ENCODE data around the gene NPDC1.
A peak's percentile ranks its signal among the peaks of the same experiment; 100 is the strongest.
"Not testable (repeated sequence)": the region's sequence is repeated elsewhere in the genome, so short reads cannot be mapped to it uniquely, and the experiment has no call there.

The NPDC1 gene

DNA sequence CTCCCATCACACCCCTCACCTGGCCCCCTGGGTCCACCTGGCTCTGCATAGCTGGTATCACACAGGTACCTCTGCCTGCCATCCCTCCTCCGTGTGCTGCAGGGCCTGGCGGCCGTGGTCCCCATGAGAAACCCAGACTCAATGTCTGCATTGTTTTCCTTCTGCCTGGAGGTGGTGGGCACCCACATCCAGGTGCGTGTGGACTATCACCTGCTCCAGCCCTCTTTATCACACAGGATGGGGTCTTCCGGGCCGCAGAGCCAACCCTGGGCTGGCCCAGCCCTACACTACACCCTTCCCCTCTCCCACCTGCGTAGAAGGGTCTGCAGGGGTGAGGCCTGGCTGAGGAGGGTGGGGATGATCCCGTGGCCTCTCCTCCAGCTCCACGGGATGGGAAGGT lies 7.1 kb downstream of the NPDC1 start:
- no peak for DNase-seq

DNA sequence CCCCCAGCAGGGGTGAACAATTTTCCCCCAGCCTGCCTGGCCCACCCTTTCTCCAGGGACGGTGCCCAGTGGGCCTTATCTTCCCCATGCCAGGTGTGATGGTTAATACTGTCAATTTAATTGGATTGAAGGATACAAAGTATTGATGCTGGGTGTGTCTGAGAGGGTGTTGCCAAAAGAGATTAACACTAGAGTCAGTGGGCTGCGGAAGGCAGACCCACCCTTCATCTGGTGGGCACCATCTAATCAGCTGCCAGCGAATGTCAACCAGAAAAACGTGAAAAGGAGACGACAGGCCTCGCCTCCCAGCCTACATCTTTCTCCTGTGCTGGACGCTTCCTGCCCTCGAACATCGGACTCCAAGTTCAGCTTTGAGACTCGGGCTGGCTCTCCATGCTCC lies 8.5 kb downstream of the NPDC1 start:
- no peak for DNase-seq

DNA sequence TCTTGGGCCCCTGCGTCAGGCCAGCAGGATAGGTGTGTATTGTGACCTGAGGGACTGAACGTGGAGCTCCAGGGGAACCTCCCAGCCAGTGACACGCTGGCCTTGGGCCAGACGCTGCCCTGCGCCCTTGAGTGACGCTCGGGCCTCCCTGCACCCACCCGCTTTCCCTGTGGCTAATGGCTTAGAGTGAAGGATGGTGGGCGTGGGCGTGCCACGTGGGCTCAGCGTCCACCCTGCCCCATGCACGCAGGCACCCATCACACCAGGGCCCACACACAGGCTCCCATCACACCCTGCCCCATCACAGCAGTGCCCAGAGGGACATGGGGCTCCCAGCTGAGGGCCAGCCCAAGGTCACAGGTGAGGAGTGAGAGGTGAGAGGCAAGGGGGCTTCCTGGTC lies 8.9 kb downstream of the NPDC1 start:
- no peak for DNase-seq

DNA sequence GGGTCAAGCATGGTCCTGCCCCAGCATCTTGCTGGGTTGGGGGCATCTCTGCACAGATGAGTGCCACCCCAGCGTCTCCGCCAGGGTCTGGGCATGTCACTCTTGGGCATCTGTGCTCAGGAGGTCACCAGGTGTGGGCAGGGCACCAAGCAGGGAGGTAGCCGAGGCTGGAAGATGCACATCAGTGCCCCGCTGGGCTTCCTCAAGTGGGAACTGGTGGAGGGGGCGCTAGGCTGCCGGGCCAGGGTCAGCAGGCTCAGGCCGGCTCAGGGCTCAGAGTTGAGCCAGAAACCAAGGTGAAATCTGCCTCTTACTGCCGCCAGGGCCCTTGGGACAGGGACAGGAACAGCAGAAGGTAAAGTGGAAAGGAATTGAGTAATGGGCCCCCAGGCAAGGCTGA lies 10.0 kb downstream of the NPDC1 start:
- DNase-seq = no peak

DNA sequence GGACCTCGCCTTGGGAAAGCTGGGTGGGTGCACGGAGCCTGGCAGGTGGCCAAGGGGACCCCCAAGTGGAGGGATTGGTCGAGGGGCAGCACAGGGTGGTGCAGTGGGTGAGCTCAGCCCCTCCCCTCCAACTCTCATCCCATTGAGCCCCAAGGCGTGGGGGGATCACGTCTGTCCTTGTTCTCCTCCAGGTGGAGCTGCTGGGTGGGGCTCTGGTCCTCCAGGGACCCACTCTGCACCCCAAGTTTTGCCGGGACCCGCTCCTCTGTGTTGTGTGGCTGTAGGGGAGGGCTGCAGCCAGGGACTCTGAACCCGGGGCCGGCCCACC lies 10.5 kb downstream of the NPDC1 start:
- DNase-seq = no peak

DNA sequence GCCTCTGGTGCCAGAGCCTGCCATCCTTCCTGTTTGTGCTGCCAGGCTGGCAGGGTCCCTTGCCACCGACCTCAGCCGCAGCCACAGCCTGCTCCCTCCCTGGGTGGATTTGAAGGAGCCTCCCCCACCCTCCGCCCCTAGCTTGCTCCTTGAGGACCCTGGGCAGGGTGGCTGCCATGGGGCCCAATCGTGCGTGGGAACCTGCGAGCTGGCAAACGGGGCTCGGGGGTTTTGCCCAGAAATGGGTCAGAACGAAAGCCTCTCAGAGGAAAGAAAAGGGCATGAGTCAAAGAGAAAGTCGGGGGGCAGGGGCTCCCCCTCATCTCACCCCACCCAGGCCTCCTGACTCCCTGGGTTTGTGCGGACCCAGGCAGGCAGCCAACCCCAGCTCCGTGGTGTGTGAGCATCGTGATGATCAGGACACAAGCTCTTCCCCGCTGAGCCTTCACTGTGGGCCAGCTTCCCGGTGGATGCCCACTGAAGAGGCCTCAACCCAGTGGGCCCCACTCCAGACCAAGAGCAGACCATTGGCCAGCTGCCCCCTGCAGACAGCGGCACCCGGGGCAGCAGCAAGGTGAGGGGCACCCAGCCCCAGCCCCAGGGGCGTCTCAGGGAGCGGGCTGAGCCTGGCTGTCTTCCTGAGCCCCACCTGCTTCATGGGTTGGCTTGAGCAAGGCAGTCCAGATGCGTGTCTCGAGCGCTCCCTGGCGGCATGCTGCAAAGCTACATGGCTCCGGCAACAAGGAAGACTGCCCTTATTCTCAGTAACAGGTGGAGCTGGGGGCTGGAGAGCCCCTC lies 11.1 kb downstream of the NPDC1 start:
- DNase-seq = peak; percentile 19

DNA sequence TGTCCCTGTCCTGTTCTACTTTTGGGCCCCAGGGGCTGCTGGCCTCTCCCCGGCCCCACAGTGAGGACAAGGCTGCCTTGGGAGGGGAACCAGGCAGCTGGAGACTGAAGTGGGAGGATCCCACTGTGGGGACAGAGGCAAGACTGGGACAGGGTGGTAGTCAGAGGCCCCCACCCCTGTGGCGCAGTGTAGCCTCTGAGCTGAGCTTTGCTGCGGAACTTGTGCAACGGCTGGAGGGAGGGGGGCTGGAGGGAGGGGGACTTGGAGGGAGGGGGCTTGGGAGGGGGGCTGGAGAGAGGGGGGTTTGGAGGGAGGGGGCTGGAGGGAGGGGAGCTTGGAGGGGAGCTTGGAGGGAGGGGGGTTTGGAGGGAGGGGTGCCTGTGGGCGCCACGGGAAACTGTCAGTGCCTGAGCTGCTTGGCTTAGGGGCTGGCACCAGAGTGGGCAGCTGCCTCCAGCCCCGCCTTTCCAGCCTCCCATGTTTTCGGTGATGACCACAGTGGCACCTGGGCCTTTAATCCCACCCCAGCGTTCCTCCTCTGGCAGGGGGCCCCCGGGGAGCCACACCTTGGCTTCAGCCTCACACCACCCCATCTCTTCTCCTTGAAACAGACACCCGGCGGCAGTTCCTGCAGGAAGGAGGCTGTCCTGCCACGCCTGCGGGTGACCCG lies 11.8 kb downstream of the NPDC1 start:
- DNase-seq = no peak

DNA sequence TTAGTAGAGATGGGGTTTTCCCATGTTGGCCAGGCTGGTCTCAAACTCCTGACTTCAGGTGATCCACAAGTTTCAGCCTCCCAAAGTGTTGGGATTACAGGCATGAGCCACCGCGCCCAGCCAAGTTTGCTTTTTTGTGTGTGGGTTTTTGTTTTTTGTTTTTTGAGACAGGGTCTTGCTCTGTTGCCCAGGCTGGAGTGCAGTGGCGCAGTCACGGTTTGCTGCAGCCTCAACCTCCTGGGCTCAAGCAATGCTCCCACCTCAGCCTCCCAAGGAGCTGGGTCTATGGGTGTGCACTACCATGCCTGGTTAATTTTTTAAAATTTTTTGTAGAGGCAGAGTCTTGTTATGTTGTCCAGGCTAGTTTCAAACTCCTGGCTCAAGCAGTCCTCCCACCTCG lies 12.5 kb downstream of the NPDC1 start:
- not testable (repeated sequence) for DNase-seq

DNA sequence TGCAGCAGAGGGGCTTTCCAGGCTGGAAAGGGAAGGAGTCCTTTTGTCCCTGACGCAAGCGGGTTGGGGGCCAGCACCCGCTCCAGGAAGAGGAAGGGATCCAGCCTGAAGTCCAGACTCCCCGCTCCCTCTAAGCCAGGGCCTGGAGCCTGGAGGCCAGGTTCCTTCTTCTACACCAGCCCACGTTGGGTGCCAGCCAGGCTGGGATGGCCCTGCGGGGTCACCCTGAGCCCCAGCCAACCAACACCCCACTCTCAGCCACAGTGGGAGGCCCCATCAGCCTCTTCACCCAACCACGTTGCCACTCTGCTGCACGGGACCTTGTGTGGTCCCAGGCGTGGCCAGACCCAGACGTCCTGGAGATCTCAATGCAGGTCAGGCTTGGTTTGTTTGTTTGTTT lies 13.1 kb downstream of the NPDC1 start:
- no peak for DNase-seq

DNA sequence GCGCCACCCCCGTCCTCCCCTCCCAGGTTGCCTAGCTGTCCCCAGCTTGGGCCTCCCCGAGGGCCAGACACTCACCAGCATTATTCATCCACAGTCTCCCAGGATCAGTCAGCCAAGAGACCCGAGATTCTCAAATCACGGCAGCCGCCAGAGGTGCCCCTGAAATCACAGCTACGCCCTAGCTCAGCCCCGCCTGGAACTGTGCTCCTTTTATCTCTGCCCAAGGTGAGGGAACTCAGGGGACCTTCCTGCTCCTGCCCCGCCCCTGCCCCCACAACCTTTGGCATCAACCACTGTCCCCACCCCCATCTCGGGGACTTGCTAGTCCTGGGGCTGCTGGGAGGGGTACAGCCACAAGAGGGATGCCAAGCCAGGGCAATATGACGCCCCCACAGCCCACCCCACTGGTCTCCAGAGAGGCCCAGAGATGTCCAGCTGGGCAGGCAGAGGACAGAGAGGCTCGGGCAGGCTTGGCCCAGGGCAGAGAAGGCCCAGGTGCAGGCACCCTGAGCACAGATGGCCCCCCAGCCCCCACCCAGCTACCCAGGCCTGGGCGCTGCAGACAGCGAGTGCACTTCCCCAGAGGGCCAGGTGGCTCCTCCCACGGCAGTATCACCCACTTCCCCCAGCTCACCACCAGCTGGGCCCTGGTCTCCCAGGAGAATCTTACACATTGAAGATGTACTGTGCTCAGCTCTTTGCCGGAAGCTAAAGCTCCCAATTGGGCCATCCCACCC lies 13.9 kb downstream of the NPDC1 start, which contains the start of gene FUT7:
FUT7 (minus strand) TSS at position 185 of the 737 bp plus-strand sequence; CDS start at position 88, 97 bp downstream.
- no peak for DNase-seq

DNA sequence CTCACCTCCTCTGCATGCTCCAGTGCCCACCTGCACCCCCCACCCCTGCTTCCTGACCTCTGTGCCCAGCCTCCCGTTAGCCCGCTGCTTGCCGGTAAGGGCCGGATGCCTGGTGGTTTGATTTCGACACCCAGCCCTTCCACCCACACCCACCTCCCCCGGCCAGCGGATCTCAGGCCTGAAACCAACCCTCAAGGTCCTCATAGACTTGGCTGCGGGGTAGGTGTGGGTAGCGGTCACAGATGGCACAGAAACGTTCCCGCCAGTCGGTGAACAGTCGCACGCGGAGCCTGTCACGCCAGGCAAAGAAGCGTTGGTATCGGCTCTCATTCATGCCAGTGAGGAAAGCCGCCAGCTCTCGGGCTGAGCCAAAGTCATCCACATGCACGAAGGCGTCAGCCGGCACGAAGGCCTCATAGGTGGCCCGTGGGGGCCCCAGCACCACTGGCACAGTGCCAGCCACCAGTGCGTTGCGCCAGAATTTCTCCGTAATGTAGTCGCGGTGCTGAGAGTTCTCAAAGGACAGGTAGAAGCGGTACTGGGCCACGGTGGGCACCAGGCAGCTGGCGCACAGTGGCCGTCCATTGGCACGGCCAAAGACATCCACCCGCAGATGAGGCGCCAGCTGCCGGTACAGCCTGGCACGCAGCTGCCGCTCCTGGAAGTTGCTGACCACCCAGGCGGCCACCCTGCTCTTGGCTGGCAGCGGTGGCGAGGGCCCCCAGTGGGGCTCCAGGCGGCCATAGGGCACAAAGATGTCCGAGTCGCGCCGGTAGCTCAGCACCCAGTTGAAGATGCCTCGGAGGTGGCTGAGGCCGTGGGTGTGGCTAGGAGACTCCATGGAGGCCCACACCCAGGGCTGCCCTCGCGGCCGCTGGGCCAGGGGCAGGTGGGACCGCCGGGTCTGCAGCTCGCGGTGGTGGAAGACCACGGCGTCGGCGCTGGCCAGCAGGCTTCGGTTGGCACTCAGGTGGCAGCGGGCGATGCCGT lies 15.1 kb downstream of the NPDC1 start:
- no peak for DNase-seq

DNA sequence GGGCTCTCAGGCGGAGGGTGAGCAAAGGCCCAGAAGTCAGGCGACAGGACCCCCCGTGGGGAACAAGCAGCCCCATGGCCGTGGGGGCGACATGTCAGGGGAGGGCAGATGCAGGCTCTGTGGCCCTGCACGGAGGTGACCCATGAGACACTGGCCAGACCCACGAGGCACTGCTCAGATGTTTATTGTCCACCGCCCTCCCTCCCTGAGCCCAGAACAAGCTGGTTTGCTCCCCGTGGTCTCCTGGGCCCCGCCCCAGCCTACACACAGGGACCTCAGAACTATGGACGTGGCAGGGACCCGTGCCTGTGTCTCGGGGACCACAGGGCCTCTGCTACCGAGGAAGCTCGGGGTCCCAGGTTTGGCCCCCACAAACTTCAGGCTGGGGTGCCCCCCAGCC lies 16.0 kb downstream of the NPDC1 start:
- DNase-seq = no peak

DNA sequence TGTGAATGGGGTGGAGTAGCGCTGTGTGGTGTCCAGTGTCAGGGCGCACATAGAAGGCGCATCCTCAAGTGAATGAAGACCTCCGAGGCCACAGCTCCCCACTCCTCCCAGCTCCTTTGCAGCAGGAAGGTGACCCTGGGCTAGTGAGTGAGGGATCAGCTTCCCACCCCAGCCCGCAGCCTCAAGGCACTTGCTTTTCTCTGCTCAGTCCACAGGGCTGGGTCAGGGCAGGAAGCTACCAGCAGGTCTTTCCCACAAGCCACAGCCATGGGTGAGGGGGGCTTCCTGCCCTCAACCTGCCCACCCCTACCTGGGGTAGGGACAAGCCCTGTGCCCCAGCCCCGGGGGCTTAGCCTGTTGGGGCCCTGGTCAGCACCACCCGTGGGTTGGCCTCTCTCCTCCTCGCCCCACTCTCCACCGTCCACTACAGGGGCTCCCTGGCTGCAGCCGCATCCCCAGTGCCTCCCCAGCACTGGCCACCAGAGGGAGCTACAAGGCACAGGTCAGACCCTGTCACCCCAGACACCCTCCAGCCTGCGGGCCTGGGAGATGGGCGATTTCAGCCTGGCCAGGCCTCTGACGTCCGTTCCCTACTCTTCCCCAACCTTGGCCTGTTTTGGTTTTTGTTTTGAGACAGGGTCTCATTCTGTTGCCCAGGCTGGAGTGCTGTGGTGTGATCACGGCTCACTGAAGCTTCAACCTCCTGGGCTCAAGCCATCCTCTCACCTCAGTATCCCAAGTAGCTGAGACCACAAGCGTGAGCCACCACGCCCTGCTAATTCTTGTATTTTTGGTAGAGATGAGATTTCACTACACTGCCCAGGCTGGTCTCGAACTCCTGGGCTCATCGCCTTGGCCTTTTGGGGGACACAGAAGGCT lies 16.7 kb downstream of the NPDC1 start:
- DNase-seq = no peak

DNA sequence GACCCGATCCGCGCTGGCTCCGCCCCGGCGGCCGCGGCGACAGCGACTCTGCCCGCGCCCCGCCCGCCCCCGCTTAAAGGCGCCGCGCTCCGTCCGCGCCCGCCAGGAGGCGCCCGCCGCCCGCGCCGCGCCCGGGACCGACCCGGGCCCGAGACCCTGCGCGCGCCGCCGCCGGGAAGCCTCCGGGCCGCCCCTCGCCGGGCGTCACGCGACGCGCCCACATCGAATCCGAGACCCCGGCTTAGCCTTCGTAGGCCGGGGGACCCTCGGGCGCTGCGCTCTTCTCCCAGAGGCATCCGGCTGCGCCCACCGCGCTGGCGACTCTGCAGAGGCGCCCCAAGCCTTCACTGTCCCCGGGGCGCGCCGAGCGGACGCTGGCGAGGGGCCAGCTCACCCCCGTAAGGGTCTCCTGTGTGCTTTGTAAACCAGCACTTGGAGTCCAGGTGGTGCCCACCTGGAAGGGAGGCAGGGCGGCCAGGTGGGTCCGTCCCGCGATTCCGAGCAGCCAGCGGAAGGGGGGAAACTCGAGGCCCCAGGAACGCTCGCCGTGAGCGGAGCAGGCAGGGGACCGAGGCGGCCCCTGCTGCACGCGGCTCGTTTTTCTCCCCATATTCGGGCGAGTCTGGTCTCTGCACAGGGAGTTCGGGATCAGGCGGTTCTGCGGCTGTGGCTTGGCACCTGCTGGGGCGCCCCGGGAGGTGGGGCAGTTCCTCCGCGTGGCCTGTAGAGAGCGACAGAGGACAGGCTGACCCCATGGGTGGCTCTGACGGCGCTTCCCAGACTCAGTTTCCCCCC lies 17.5 kb downstream of the NPDC1 start:
- no peak for DNase-seq

DNA sequence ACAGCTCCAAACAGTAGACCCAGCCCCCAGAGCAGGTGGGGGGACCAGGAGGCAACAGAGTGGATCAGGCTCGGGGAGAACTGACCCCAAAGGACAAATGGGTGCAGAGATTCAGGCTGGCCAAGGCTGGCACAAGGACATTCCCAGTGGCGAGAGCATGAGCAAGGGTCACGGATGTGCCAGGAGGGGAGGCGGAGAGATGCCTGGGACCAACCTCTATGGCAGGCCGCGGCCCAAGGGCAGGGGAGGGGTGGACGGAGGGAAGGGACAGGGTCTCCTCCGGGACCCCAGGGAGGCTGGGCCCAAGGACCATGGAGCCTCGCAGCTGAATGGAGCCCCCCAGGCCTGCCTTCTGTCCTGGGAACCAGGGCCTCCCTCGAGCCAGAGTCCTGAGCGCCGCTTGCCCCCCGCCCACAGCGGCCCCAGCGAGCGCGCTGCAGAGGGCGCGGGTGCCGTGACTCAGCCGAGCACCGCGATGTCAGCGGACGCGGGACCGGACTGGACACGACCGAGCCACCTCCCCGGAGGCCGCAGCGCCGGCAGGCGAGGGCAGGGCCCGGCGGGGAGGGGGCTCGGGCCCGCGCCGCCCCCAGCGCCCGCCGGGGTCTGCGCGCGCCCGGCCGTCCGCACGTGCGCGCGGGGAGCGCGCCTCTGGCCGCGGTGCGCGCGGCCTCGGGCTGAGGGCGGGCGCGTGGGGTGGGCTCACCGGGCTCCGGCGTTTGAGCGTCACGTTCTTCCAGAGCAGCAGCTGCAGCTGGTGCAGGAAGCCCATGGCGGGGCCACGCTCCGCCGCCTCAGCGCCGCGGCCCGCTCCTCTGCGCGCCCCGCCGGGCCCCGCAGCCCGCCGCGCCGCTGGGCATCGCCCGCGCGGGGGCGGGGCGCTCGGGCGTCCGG lies 18.4 kb downstream of the NPDC1 start, which contains the start of gene ABCA2:
ABCA2 (minus strand) TSS at position 869 of the 894 bp plus-strand sequence; CDS start at position 772, 97 bp downstream.
- DNase-seq = no peak

DNA sequence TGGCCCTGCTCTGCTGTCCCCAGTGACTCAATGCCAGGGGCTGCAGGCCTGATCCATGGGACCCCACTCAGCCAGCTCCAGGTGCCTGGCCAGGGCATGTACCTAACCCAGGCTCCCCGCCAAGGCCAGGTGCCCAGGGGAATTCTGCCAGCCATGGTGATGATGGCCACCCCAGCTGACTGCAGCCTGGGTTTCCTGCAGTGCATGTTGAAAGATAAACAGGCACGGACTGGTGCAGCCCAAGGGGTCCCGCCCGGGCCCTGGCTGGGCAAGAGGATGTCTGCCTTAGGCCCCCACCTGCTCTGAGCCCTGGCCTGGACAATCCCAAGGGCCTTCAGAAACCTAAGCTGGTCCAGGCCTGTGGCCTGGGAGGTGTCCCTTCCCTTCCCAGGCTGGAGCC lies 19.1 kb downstream of the NPDC1 start:
- no peak for DNase-seq

DNA sequence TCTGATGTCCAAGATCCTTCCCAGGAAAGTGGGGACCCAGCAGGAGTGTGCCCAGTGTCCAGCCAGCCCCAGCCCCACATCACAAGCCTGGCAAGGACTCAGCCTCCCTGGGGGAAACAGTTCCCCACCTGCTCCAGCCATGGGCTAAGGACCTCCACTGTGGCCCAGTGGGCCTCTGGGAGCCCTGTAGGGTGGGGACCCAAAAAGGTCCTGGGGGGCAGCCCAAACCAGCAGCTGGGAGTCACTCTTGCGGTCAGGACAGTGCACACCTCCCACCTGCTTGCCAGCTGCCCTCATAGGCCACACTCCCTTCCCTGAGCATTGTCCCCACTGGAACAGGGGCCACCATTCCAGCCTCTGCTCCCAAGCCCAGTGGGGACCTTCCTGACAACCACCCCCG lies 19.6 kb downstream of the NPDC1 start:
- DNase-seq = no peak

DNA sequence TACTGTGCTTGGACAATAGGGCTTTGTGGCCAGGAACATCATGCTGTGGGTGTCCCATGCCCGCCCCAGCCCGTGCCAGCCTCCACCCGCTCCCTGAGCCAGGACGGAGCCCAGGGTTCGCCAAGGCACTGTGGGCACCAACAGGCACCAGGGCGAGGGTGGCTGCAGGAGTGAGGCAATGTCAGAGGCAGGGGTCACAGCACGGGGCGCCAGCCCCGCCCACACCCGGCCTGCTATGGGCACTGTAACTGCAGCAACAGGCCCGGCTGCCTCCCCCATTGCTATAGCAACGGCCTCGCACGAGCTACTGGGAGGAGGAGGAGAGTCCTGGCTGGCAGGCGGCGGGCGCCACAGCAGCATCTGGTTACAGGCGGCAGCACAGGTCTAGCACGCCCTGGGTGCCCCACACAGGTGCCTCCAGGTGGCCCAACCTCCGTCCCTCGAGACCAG lies 20.4 kb downstream of the NPDC1 start:
- no peak for DNase-seq

DNA sequence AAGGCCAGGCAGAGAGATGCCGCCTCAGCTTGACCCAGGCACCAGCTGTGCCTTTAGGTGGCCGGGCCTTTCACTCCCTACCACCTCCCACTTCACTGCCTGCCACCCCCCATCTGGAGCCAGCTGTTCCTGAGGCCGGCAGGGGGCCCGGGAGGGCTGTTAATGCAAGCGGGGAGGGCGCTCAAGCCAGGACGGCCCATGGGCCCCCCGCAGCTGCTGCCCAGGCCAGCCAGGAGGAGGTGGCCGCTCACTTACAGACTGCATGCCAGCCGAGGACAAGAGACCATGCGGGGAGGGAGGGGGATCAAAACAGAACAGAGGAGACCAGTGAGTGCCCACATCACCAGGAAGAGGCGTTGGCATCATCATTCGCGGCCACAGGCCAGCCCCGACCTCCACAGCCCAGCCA lies 22.4 kb downstream of the NPDC1 start:
- no peak for DNase-seq
